Adrenal gland (tissue), 12 donors: ENCODE measurements around the gene TNFRSF12A. TPM values are rescaled to one million over a fixed set of nuclear protein-coding genes. Genes with fewer than 3 reads are reported as not detected.

Experiments
- DNase-seq, 7 donors: peaks; one replicate each; pipeline ENCODE4 v3.0.0-alpha.2; 2019 to 2020
- H3K27ac ChIP-seq, 5 donors: fragments of 200-600 bp; sonication (generic) in 4 of 5; 1 replicate in 3 of 5; 2 replicates in 2 of 5; pipeline versions ENCODE4 v1.5.1 to v1.8.0; 2016 to 2020; ENCODE audit warnings: mild to moderate bottlenecking in 1 of 5
- H3K27me3 ChIP-seq: fragments of 200-600 bp; 2 replicates; pipeline ENCODE4 v1.8.0; 2021
- H3K36me3 ChIP-seq, 2 donors: fragments of 200-600 bp; replicated peaks in 1 of 2; 1 replicate in 1 of 2; 2 replicates in 1 of 2; pipeline versions ENCODE4 v1.5.1 to v1.8.0; 2018 to 2022
- H3K4me1 ChIP-seq, 2 donors: fragments of 200-600 bp; replicated peaks in 1 of 2; 1 replicate in 1 of 2; 2 replicates in 1 of 2; pipeline versions ENCODE4 v1.5.1 to v1.8.0; 2018 to 2021
- H3K4me3 ChIP-seq, 4 donors: fragments of 200-600 bp; sonication (generic) in 3 of 4; one replicate each; pipeline ENCODE4 v1.5.1; 2016 to 2018
- H3K9me3 ChIP-seq, 3 donors: fragments of 200-600 bp; sonication (generic) in 1 of 3; replicated peaks in 1 of 3; 1 replicate in 2 of 3; 2 replicates in 1 of 3; pipeline versions ENCODE4 v1.5.1 to v1.8.0; 2016 to 2021
- CTCF ChIP-seq, 6 experiments: fragments of 450-650 bp in 4 of 6; fragments of 200-600 bp in 2 of 6; sonication (generic) in 1 of 6; IDR thresholded peaks; 1 replicate in 5 of 6; 2 replicates in 1 of 6; pipeline versions ENCODE4 v1.5.1 to v1.8.0; 2016 to 2021; ENCODE audit warnings: antibody characterized with exemption in 6 of 6, mild to moderate bottlenecking in 2 of 6, moderate library complexity in 1 of 6
- POLR2A ChIP-seq, 2 donors: fragments of 450-650 bp; IDR thresholded peaks; one replicate each; pipeline ENCODE4 v1.6.1; 2017; ENCODE audit warnings: antibody characterized with exemption in 2 of 2, mild to moderate bottlenecking in 2 of 2, moderate library complexity in 1 of 2
- WGBS, 4 donors: extraction: QIAGEN DNeasy Blood & Tissue Kit in 2 of 4; methylation state at CpG; one replicate each; pipeline versions ENCODE4 v1.1.5 to v1.1.7; 2013 to 2017; 5-methylcytosine and 5-hydroxymethylcytosine counted together
- intact Hi-C, 2 donors: fragments of 100-400 bp; cut with DNase I; formaldehyde crosslinking; loops; one replicate each; pipeline versions ENCODE4 v1.14.1 to v1.15.0; 2022 to 2023
- polyA plus RNA-seq, 3 donors: library from polyadenylated mRNA; stranded (reverse); fragments of 200-250 nt in 2 of 3; fragments of 350-450 nt in 1 of 3; fragmentation: Illumina TruSeq in 1 of 3; extraction: RNeasy Lipid Tissue Mini Kit (QIAGEN cat#74804) in 1 of 3; gene quantifications; one replicate each; pipeline ENCODE4 v1.2.3, GENCODE V29; 2013 to 2014
- total RNA-seq, 9 donors: library from RNA; depleted of rRNA in 4 of 9; stranded (reverse); fragments of >200 nt in 4 of 9; fragments of 120-200 nt in 1 of 9; fragmentation: NEBNext Ultra II Directional in 1 of 9; extraction: Animal tissue kit (Norgen Biotek cat#: 25700) in 1 of 9; gene quantifications; one replicate each; pipeline versions ENCODE4 v1.1.0 to v1.2.4, GENCODE V29; 2013 to 2023
- donor health status: healthy with polysubstance abuse.
- donor health status: Bipolar disorder and iron deficiency.
- donor health status: DM: yes; HTN: yes; CAD: no.
- donor health status: DM: no; HTN: no; CAD: no.
- donor health status: DM: no; HTN: no; CAD: no.
- donor health status: DM: yes; HTN: yes; CAD: no.

Gene TNFRSF12A
- total and polyA plus RNA-seq, 12 donors = 8.8 to 175 (median 42.6) TPM

GRCh38 chr16:2975161-2975795, 44.9 kb upstream of the TNFRSF12A start:
- TF ChIP-seq POLR2A (IDR thresholded peaks at IDR 0.05) (no peak), CTCF (IDR thresholded peaks at IDR 0.05) (no peak)

GRCh38 chr16:2976201-2976600, 44.0 kb upstream of the TNFRSF12A start:
- Histone ChIP-seq H3K4me3 (no peak overlapping the region), H3K4me1 (peaks cover 12 to 15% of the 10 kb centered on the region in 2 donors), H3K9me3 (no peaks in the 10 kb centered on the region), H3K27me3 (peaks cover 4% of the 10 kb centered on the region), H3K36me3 (no peaks in the 10 kb centered on the region), H3K27ac (no peak overlapping the region)
- intact Hi-C loops = no loop called here
- no peak for DNase-seq
- TF ChIP-seq POLR2A (IDR thresholded peaks at IDR 0.05) = no peak
- no peak for TF ChIP-seq CTCF (IDR thresholded peaks at IDR 0.05)
- WGBS, 4 donors = 37 to 90% (median 60%) methylated on average over 7 of the region's 7 CpGs

More at GRCh38 chr16:2975161-2975795, 44.9 kb upstream of the TNFRSF12A start:
- intact Hi-C loops = no loop called here
- H3K4me1 ChIP-seq = peaks cover 7 to 16% of the 10 kb centered on the region in 2 donors
- H3K9me3 ChIP-seq = no peaks in the 10 kb centered on the region
- 91 to 97% (median 93%) methylated on average over 18 to 28 of the region's 28 CpGs for WGBS, 4 donors
- no peak overlapping the region for H3K27ac ChIP-seq
- peaks cover 4% of the 10 kb centered on the region for H3K27me3 ChIP-seq
- H3K36me3 ChIP-seq = no peaks in the 10 kb centered on the region
- DNase-seq = no peak
- no peak overlapping the region for H3K4me3 ChIP-seq

- H3K9me3 ChIP-seq = no peaks in the 10 kb centered on the region
- intact Hi-C loops = no loop called here
- TF ChIP-seq POLR2A (IDR thresholded peaks at IDR 0.05) (no peak), CTCF (IDR thresholded peaks at IDR 0.05) (no peak)
- no peak overlapping the region for H3K4me3 ChIP-seq
- peaks cover 4% of the 10 kb centered on the region for H3K27me3 ChIP-seq
- no peak for DNase-seq
- 86 to 96% (median 93%) methylated on average over 12 to 15 of the region's 15 CpGs for WGBS, 4 donors
- peaks cover 12 to 17% of the 10 kb centered on the region in 2 donors for H3K4me1 ChIP-seq
- no peaks in the 10 kb centered on the region for H3K36me3 ChIP-seq
- no peak overlapping the region for H3K27ac ChIP-seq
Measured at GRCh38 chr16:2976673-2977072, 43.5 kb upstream of the TNFRSF12A start.

GRCh38 chr16:2977440-2977839, 42.7 kb upstream of the TNFRSF12A start:
- Histone ChIP-seq H3K4me3 (no peak overlapping the region), H3K27ac (no peak overlapping the region), H3K4me1 (peaks cover 12 to 17% of the 10 kb centered on the region in 2 donors), H3K27me3 (peaks cover 4% of the 10 kb centered on the region), H3K36me3 (no peaks in the 10 kb centered on the region), H3K9me3 (no peaks in the 10 kb centered on the region)
- no peak for DNase-seq
- TF ChIP-seq CTCF (IDR thresholded peaks at IDR 0.05) (no peak), POLR2A (IDR thresholded peaks at IDR 0.05) (no peak)
- intact Hi-C loops = no loop called here
- WGBS, 4 donors = 73 to 84% (median 80%) methylated on average over 5 to 6 of the region's 6 CpGs
